Posterior cingulate gyrus (tissue), 11 donors: ENCODE results near the gene FAM193A.
"Not testable (repeated sequence)": the region's sequence is repeated elsewhere in the genome, so short reads cannot be mapped to it uniquely, and the experiment has no call there.

Experiments
- DNase-seq, 10 donors: peaks; one replicate each; pipeline versions ENCODE4 v3.0.0 to v3.0.0-alpha.2; 2020 to 2021; ENCODE audit warnings: mixed read lengths in 3 of 10
- intact Hi-C: fragments of 100-400 bp; cut with DNase I; formaldehyde crosslinking; loops from one replicate; pipeline ENCODE4 v1.15.1; 2023

Gene FAM193A

DNA sequence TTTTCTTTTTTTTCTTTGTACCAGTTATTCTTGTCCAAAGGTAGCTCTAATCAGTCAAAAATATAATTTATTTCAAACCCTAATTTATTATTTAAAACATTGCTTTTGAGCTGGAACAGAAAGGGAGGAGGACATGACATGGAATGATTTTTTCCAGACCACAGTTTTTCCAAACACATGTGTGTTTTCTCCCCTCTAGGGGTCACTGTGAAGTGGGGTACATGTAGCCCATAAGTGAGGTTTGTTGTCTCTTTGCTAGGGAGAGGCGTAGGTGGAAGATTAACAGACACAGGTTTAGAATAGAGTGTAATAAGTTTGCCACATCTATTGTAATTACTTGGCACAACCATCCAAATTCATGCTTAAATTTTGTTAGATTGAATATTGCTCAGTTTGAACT, 136.7 kb downstream of the FAM193A start:
- intact Hi-C loops: no loop called here
- DNase-seq: no peak

DNA sequence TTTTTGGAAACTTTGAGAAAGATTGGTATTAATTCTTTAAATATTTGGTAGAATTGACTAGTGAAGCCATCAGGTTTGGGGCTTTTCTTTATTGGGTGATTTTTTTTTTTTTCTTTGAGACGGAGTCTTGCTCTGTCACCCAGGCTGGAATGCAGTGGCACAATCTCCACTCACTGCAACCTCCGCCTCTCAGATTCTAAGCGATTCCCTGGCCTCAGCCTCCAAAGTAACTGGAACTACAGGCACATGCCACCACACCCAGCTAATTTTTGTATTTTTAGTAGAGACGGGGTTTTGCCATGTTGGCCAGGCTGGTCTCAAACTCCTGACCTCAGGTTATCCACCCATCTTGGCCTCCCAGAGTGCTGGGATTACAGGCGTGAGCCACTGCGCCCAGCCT, 143.3 kb downstream of the FAM193A start:
- DNase-seq: peak in 1 of 10 donors; percentile 4
- intact Hi-C loops: not testable (repeated sequence)

DNA sequence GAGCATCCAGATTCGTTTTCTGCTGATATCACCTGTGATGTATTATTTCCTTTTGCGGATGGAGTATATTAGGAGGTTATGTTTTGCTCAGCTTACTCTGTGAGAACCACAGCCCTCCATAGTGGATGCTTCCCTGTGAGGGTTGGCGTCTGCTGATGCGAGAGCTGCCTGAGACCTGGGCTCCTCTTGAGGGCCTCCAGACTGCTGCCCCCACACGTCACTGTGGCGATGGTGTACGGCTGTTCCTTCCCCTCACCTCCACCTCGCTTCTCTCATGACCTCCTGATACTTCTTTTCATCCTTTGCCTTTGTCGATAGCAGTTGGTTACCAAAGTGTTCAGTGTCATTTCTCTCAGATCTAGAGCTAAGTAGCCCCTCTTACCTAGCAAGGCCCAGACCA, 148.0 kb downstream of the FAM193A start:
- intact Hi-C loops: no loop called here
- DNase-seq: no peak

DNA sequence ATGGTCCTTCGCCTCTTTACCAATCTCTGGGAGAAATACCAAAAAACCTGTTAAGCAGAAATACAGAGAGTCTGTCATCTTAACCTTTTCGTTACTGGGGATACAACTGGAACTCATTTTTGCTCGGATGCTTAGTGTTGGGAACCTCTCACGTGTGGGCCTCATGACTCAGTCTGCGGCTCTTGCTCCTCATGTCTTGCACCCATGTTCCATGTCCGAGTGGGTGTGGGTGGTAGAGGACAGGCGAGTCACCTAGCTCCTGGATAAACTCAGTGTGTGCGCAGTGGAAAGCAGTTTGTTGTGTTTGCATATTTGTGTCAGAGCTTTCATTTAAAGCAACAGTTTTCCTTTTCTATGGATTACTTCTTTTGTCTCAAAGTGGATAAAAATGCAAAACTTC, 149.1 kb downstream of the FAM193A start:
- intact Hi-C loops: no loop called here
- no peak for DNase-seq

DNA sequence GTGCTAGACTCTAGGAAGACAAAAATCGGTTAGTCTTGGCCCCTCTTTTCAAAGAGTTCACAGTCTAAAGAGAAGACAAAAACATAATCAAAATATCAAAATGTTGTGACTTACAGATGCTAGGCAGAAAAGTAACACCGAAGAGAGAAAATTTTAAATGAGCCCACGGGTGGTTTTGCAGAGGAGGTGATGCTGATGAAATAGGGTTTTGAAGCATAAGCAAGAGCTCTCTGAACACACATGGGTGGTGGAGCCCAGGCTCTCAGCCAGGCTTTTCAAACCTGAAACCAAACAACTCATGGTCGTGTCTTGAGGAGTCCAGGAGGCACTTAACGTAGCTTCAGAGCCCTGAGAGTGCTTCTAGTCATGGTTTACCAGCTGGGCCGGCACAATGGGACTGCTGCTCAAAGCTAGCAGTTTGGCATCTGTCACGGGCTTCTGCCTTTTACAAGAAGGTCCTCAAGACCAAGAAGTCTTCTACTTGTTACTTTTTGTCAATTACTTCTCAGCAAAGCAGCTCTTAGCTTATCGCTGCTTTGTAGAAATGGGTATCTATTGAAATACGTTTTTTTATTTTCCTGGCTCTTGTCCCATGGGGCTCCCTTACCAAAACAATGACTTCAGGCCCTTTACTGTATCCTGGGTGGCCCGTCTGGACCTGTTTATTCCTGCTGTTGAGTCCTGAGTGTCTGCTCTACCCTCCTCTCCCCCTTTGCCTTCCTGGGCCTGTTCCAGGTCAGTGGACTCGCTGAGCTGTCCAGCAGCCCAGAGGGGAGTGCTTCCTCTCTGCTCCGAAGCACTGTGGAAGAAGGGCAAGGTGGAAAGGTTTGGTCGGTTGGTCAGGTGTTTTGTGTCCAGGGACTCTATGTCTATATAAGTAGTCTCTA, 150.2 kb downstream of the FAM193A start:
- intact Hi-C loops: no loop called here
- no peak for DNase-seq

DNA sequence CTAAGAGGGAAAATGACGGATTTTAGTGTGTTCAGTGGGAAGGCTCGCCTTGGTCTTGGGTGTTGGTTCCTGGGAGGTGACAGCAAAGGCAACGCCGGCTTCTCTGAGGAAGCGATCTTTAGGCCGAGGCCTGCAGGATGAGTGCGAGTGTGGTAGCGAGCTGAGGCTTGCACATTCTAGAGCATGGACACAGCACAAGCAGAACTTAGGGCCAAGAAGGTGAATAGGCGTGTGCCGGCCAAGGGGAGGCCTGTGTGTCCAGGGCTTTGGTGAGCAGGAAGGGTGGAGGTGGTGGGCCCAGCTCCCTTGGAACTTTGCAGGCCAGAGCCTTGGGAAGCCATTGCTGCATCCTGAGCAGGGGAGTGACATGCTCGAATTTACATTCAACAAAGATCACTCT, 151.8 kb downstream of the FAM193A start:
- DNase-seq: no peak
- intact Hi-C loops: no loop called here

DNA sequence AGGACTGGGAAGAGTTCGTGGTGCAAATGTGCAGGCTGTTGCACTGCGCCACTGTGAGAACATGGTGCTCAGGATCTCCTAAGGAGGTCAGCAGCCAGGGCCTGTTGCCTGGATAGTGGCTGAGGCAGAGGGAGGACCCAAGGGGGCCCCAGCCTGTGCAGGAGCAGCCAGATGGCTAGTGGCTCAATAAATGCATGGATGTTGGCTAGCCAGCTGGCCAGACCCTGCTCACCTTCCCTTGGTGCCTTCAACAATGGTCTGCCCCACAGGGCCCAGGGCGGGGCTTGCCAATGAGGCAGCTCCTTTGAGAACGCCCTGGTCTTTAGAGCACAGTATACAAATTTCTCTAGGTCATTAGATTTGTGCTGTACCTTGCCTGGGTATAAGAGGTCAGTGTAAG, 152.2 kb downstream of the FAM193A start:
- no peak for DNase-seq
- intact Hi-C loops: no loop called here

DNA sequence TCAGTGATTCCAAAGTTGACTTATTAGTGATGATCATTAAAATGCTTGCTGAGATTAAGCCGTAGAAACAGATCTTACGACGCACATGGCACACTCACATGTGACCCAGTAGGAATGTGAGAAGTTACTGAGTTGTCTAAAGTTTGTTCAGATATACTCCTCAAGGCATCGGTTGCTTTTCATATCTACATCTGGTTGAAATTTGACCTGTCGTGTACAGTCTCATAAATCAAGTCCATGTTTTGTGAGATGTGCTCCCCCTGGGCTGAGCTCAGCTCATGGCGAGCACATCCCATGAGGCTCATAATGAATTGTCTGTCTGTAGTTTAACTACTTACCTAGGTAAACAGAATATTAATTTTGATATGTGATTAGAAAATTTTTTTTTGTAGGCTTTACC, 152.7 kb downstream of the FAM193A start:
- no peak for DNase-seq
- intact Hi-C loops: no loop called here

DNA sequence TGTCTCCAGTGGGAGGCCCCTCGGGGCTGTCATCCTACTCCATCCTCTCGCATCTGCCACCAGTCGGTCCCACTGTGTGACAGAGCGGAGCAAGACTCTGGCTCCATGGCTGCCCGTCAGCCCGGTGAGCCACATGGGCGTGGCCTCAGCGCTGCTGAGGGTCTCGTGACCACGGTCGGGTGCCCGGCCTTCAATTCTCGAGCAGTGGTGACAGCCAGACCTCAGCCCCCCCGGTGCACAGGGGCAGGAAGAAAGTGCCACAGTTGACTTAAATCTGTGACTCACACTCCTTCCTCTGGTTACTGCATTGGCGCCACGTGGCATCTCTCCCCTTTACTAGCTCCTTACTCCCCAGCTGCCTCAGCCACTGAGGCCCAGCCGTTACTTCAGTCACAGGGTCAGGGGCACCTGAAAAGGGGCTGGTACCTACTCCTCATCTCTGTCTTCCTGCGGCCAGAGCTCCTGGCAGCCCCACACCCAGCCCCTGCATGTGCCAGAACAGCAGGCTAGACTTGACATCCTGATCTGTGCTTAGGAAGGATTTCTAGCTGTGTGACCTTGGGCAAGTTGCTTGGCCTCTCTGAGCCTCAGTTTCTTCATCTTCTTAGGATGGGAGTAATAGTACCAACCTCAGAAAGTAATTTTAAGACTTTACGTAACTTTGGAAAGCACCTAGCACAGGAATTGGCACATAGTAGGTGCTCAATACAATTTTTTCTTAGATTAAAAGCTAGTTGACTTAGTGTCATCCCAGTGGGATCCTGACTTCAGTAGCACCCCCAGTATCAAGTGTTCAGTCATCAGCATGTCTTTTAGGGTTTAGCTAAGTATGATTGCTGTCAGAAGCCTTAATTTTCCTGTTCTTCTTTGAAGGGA, 153.6 kb downstream of the FAM193A start:
- intact Hi-C loops: no loop called here
- DNase-seq: peak in 1 of 10 donors; percentile 83

DNA sequence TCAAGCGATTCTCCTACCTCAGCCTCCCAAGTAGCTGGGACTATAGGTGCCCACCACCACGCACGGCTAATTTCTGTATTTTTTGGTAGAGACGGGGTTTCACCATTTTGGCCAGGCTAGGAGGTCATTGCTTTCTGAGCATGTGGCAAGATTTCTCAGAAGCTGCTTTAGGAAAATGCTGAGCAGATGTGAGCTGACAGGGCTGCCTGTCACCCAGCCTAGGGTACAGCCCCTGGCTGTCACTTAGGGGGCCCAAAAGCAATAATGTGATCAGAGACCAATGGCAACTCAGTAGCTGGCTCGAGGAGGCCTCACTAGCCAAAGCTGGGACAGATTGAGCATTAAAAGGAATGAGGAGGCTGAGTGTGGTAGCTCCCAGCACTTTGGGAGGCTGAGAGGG, 154.9 kb downstream of the FAM193A start:
- intact Hi-C loops: no loop called here
- no peak for DNase-seq

DNA sequence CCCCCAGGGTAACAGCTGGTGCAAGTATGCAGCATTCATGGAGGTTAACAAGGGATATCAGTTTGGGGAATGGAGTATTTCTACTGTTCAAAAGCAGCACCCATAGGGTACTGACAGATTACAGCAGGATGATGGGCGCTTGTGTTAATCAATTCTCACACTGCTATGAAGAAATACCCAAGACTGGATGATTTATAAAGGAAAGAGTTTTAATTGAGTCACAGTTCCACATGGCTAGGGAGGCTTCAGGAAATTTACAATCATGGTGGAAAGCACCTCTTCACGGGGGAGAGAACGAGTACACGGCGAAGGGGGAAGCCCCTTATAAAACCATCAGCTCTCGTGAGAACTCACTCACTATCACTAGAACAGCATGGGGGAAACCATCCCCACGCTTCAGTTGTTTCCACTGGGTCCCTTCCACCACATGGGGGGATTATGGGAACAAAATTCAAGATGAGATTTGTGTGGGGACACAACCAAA, 155.5 kb downstream of the FAM193A start:
- intact Hi-C loops: no loop called here

DNA sequence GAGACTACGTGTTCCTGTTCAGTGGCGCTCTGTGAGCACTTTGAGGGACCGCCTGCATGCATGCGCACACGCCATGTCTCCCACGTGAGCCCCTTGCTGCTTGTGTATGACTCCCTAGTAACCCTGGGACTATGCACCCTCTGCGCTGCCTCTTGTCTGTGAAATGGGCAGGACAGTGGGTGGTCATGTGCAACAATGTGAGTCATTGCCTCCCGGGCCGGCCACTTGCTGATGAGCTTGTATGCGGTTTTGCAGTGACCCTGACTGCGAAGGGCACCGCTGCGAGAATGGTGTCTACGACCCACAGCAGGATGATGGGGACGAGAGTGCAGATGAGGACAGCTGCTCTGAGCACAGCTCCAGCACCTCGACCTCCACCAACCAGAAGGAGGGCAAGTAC, 158.2 kb downstream of the FAM193A start:
- intact Hi-C loops: no loop called here

More for the DNA sequence above, 155.5 kb downstream of the FAM193A start:
- DNase-seq: no peak

DNA sequence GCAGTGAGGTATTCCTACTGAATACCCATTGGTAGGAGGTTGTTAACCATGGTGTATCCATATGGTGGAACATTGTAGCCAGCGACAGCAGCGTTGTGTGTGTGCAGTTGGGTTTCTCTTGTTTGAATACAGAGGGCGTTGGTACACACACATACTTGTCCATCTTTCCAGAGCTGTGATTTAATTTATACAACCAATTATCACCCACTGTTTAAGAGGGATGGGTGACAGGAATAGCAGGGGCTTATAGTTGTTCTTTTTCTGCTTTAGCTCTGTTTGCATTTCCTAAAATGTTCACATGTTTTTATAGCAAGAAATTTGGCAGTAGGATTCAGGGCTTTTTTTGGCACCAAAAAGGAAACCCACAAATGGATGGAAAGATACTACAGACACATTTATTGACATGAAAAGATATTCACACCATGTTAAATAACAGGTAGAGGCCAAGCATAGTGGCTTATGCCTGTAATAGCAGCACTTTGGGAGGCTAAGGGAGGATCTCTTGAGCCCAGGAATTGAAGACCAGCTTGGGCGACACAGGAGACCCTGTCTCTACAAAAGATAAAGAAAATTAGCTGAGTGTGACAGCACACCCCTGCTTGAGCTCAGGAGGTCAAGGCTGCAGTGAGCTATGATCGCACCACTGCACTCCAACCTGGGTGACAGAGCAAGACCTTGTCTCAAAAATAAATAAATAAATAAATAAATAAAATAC, 159.1 kb downstream of the FAM193A start:
- intact Hi-C loops: no loop called here
- peak in 1 of 10 donors; percentile 29 for DNase-seq

More for the DNA sequence above, 158.2 kb downstream of the FAM193A start:
- peak in 1 of 10 donors; percentile 66 for DNase-seq

DNA sequence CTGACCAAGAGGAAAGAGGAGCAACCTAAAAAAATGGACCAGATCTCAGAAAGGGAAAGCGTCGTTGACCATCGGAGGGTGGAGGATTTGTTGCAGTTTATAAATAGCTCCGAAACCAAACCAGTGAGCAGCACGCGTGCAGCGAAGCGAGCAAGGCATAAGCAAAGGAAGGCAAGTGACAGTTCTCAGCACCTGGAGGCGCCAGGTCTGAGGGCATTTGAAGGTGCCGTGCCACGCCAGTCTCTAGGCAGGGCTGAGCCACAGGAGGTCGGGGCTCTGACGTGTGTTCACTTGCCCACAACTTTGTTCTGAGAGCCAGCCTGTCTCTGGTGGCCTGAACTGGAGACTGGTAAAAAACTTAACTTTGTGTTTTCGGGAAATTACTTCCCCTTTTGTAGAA, 160.0 kb downstream of the FAM193A start:
- no peak for DNase-seq
- intact Hi-C loops: no loop called here

DNA sequence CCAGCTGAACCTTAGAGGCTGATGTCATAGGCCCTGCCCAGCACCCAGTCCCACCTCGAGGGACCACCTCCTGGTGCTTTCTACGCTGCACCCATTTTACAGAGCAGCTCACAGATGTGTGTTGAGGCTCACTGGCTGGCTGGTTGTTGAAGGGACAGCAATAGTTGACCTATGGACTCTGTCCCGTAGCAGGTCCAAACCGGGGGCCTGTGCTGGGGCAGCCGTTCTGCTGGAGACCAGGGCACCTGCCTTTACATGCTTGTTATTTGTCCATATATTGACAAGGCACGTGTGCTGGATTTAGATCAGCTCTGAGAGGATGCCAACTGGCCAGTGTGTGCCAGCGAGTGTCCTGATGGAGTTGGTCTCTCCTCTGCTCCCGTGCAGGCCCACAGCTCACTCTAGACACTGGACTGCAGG, 161.6 kb downstream of the FAM193A start:
- DNase-seq: no peak
- intact Hi-C loops: no loop called here

DNA sequence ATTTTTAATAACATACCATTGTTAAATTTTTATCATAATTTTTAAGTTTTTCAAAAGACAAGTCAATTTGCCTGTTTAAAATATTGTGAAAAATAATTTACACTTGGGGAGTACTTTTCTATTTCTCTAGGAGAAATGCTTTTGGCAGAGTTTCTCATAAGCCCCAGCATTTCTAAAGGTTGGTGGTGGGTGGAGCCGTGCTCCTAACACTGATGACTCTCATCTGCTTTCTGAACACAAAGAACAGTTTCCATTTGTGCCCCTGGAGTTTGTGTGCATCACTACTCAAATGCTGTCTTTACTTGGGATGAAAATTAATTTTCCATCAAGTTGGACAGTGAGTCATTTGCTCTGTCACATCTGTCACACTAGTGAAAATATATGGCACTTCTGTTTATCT, 162.1 kb downstream of the FAM193A start:
- DNase-seq: no peak
- intact Hi-C loops: no loop called here

DNA sequence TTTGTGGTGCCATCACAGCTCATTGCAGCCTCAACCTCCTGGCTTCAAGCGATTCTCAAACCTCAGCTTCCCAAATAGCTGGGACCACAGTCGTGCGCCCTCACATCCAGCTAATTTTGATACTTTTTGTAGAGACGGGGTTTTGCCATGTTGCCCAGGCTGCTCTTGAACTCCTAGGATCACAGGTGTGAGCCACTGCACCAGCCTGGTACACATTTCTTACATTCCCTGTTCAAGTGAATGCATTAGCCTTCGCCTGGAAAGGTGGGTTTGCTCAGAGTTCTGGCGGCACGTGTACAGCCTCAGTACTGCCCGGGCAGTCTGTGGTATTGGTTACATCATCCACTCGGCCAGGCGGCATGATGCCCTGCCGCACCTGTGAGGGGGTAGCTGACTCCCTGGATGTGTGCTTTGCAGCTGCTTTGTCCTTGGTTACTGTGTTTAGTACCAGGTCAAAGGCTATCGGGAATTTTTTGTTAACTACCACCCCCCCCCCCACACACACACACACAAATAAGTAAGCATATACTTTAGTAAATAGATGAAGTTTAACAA, 162.6 kb downstream of the FAM193A start:
- intact Hi-C loops: no loop called here
- peak in 1 of 10 donors; percentile 58 for DNase-seq

DNA sequence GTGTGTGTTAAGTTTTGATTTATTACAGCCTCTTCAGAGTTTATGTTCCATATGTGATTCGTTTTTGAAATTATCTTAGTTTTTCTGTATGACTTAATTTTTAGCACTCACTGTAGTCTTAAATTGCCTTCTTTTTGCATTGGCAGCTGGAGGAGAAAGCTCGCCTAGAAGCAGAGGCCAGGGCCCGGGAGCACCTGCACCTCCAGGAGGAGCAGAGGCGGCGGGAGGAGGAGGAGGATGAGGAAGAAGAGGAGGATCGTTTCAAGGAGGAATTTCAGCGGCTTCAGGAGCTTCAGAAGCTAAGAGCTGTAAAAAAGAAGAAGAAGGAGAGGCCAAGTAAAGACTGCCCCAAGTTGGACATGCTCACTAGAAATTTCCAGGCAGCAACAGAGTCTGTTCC, 163.1 kb downstream of the FAM193A start:
- intact Hi-C loops: no loop called here
- DNase-seq: peak in 1 of 10 donors; percentile 55

DNA sequence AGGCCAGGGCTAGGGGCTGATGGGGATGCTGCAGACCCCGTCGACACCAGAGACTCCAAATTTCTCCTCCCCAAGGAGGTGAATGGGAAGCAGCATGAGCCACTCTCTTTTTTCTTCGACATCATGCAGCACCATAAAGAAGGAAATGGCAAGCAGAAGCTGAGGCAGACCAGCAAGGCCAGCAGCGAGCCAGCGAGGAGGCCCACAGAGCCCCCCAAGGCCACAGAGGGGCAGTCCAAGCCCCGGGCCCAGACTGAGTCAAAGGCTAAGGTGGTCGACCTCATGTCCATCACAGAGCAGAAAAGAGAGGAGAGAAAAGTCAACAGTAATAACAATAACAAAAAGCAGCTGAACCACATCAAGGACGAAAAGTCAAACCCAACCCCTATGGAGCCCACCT, 163.6 kb downstream of the FAM193A start:
- peak in 1 of 10 donors; percentile 54 for DNase-seq
- intact Hi-C loops: no loop called here

DNA sequence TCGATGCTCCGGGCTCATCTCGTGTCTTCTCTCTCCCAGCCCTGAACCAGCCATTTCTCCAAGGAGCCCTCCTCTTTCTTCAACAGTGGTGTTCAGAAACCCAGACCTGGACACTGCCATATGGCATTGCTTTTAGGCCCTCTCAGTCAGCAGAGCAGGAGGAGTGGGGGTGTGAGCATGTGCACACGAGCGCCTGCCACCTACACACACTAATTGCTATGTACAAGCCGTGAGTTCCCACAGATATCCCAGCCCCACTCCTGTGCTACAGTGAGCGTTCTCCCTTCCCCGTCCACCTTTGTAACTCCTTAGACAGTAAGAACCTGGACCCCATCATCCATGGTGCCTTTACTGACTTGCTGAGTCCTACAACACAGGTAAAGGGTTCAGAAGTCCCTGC, 165.9 kb downstream of the FAM193A start:
- peak in 2 of 10 donors; percentile 63 for DNase-seq
- intact Hi-C loops: no loop called here
